HG03066 (cell line): Measurements from ENCODE around the gene TGFB2.

Source experiments
- ATAC-seq: cut with Tn5 transposase; IDR thresholded peaks from one replicate; pipeline ENCODE4 v1.9.1; 2021; ENCODE audit warnings: low read depth; ENCODE audit not compliant: unreplicated experiment

The TGFB2 gene

DNA sequence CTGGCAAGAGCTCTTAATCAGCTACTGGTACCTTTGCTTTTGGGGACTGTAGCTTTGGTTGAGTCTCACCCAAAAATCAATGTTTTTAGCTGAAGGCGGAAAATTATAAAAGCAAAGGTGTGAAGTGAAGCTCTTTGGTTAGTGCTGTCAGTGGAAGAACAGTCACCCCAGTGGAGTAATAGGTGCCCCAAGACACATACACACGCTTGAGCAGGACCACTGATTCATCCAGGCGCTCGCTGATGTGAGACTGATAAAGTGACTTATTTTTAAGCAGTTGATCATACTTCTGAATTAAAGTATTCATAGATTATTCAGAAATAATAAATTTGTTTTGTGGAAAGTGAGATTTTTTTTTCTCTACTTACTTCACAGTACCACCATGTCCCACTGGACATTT is 37.1 kb downstream of the TGFB2 start:
- ATAC-seq: no peak

DNA sequence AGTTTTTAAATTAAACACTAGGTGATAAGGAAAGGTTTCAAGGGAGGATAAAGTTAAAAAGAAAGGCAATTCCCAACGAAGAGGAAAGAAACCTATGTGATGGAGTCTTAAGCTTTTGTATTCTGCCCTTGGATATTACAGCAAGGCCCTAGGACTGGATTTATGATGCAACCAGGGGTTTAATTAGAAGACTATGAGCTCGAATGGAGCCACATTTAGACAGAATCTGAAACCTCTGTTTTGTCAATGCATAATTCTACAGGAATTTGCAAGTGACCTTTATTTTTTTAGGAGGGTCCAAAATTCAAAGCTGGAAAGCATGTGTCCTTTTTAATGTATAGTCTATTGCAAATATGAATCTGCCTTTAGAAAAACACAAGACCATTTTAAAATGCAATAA is 37.9 kb downstream of the TGFB2 start:
- no peak for ATAC-seq

DNA sequence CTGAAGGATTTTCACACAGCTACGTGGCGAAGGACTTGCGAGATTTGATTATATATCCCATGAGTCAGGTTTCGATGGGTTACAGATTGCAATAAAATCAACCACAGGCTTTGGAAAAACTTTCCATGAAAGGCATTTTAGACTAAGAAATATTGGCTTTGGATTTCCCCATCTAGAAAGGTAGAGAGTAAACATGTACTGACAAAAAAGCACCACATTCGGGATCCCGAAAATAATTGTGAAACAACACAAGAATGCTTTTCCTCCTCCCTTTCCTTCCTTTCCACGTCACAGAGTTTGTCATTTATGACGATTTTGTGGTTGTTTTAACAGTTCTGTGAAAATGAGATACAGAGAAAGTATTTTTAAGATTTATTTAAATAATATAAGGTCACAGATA is 38.5 kb downstream of the TGFB2 start:
- ATAC-seq: no peak

DNA sequence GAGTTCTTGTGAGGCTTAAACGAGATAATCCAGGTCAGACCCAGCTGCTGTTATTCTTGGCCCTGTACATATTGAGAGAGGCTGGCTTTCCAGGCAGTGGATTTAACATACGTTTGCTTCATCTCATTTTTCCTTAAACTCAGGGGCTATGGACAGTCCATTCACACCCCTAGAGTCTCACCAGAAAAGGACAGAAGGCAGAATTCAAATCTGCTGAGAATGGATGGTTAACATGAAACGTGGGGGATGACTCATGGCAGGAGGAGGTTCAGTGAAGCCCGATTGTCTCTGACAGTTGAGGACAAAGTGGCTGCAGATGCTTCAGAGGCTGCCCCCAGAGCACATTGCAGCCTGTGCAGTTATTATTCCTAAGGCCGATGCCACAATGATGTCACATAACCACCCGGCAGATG is 39.5 kb downstream of the TGFB2 start:
- ATAC-seq: no peak

DNA sequence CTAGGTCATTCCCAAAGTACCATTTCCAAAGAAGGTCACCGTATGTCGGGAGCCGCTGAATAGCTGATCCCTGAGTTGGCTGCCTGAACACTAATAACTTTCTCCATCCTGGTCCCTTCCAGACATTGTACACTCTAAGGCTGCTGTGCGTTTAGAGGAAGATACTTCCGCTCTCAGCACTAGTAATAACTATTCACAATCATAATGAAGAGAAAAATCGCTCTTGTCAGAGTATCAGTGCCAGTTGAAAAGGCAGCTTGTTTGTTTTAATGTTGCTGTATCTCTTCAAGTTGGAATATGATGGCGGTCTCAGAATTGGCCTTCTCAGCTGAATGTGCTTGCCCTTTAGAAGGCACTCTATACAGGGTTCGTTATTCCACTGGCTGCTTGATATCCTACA is 43.5 kb downstream of the TGFB2 start:
- ATAC-seq: no peak

DNA sequence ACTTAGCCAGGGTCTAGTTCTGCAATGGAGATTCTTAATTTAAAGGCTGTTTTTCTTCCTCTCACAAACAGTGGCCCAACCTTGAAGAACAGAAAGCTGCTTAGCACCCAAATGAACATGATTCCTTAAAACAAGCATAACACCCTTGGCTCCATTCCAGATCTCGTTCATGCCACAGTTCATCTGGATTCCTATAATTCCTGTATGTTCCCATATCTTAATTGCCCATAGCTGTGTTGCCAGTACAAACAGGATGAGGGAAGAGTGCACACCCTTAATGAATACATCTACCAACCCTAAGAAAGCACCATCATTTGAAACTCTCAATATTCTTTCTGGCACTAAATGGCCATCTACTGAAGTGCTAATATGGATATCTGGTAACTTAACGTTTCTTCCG is 45.5 kb downstream of the TGFB2 start:
- no peak for ATAC-seq

DNA sequence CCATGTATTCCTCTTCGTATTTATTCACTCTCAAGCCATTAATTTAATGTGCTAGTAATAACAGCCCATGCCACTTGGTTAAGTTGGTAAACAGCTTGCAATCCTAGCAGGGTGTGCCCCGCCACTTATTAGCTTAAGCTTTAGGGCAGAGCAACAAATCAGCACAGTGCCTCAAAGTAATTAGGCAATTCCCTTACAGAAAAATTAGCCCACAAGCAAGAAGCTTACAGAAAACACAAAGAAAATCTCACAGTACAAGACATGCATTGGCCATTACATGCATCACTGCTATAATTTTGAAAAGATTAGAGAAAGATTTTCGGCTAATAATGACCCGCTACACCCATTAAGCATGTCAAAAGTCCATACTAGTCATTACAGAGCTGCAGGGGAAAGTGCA is 47.6 kb downstream of the TGFB2 start:
- ATAC-seq: no peak

DNA sequence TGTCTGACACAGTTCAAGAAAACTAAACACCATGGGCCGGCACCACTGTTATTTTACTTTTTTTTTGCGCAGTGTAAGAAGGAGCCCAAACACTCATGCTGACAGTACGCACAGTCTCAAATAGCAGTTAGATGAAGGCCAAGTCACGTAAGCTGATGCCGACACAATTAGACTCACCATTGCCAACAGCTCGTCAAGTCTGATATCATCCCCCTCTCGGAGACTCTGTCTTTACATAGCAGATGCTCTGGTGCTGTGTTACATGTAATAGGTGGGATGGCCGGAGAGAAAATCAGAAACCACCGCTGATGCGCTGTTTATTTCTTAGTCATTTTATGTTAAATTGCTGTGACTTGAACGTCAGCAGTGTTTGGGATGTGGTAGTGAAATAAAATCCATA is 49.3 kb downstream of the TGFB2 start:
- ATAC-seq: no peak

DNA sequence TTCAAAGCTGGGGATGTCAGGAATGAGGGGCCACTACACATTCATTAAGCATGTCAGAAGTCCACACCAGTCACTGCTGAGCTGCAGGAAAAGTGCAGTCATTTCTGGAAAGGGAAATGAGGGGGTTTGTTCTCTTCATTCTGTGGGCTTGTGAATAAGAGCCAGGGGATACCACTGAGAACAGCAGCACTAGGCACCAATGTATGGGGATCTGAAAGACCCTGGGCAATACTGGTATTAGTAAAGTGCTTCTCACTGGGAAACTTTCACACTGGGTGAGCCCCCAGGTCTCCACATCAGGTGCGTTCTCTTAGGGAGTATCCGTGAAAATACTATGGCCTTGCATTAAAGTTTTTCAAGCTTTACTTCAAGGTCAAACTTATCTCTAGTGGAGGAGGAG is 49.9 kb downstream of the TGFB2 start:
- no peak for ATAC-seq

DNA sequence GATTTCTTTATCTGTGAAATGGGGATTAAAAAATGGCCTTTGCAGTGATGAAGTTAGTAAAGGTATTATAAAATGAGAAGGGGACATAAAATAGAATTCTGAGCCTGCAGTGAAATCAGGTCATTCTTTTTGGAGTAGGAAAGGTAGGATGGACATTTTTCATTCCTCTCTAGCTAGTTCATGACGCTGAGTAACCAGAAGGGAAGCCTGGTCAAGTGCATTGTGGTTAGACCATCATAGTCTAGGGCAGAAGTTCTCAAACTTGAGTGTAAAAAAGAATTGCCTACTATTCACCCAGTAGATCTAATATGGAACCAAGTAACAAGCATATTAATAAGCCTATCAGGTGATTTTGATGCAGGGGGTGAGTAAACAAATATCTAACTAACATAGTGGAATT is 50.8 kb downstream of the TGFB2 start:
- no peak for ATAC-seq

DNA sequence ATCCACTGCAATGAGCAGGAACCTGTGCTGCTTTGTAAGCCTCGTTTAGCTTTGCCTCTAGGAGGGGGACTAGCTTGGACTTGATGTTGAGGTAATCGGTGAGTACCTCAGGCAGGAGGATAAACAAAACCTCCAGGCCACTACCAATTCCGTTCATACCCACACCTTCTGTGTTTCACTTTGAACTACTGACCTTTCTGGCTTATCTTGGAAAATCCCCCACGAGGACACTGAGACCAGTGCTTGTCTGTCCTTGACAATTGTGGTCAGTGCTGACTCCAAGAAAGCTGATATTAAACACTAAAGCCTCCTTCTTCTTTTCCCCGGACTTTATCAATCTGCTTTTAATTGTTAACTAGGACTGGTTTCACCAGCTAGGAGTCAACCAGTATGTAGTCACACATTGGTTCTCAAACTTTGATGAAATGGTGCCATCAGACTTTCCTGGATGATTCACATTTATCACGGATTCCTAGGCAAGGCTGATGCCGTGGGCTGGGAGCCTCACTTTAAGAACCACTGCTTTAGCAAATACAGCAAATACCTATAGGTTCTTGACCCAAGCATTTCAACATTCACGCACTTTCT is 52.7 kb downstream of the TGFB2 start:
- no peak for ATAC-seq

DNA sequence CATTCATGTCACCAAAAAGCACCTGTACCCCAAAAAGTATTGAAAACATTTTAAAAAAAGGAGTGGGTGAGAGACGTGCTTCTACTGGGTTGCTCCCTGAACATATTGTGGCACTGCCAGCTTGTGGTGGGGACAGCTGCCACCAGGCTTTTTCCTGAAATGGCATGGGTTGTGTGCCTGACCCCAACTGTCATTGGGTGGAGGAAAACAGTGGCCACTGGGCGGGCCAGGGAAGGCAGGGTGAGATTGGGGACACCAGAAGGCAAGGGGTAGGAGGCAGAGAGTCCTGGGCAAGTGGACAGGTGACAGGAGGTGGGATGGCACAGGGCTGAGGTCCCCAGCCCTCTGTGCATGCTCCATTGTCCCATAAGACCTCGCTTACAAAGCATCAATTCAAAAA is 55.5 kb downstream of the TGFB2 start:
- no peak for ATAC-seq

DNA sequence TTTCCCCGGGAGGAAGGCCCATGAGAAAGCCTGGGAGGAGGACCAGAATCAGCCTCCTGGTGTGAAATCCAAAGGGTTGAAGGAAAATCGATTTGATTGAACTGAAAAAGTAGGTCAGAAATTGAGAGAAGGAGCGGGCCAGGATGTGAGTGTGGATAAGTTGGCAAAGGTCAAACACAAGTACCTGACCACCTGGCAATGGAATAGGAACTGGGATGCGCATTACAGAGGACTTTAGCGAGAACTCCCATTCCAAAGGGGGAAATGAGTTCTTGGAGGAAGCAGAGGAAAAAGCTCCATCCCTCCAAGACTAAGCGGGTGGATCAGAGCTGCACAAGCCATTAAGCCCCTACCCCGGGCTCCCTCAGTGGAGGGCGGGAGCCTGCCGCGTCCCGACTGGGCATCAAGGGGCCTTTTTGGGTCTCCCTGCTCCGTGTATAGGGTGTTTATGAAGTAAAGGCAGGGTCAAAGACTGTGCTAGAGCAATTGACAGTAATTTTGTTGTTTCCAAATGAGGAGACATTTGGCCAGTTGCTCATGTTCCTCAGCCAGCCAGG is 56.4 kb downstream of the TGFB2 start:
- no peak for ATAC-seq

DNA sequence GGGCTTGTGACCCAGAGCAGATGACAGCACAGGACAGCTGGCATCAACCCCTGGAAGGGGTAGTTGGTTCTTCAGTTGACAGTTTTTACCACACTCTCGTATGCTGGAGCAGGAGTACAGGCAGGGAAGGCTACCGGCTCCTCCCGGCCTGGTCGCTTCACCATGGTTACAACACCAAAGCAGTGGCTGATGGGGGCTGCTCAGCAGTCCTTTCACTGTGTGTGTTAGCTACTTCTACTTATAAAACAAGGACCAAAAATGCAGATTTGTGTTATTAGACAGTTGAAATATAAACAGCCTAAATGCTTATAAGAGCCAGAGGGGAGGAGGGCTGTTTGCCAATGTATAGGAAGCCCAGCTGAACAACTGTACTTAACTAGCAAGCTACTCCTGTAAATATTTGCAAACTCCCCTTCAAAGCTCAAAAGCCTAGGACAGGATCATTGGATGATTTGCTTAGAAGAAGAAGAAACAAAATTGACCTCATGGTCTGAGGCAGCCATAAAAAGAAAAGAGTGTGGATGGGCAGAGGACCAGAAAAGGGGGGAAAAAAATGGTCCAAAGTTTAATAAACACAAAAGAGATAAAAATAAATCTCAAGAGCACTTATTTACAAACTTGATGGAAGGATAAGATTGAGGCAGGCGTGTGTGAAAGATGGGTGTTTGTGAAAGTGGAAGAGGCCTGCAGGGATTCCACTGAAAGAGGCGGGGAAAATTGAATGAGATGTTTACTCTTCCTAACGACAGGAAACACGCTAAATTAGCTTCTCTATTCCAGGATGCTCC is 57.1 kb downstream of the TGFB2 start:
- no peak for ATAC-seq

DNA sequence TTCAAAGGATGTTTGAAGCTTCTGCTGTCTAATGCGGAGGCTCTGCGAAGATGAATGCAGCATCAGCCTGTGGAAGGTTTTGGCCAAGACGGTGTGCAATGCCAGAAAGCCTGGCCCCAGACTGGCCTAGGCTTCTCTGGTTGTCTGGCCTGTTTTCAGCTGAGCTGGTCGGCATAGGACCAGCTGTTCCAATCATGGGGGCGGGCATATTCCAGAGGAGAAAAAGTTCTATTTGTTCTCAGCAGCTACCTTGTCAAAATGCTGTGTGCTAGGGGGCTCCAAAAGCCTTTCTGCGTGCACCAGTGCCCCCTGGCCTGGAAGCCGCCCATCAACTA is 57.6 kb downstream of the TGFB2 start:
- ATAC-seq: no peak

DNA sequence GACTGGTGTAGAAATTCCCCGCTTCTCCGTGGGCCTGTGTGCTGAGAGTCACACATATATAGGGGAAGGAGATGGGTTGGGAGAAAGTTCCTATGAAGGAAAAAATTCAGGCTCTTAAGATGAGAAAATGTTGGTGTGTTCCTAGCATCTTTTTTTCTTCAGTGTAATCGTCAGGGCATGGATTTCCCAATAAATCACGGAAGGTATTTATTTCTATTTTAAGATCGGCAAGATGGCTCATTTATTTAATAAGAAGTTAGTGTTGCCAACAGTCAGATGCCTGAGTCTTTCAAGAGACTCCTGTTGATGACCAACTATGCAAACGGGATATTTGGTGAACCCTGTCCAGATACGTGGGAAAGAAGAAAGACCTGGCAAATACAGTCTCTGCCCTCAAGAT is 58.2 kb downstream of the TGFB2 start:
- ATAC-seq: no peak

DNA sequence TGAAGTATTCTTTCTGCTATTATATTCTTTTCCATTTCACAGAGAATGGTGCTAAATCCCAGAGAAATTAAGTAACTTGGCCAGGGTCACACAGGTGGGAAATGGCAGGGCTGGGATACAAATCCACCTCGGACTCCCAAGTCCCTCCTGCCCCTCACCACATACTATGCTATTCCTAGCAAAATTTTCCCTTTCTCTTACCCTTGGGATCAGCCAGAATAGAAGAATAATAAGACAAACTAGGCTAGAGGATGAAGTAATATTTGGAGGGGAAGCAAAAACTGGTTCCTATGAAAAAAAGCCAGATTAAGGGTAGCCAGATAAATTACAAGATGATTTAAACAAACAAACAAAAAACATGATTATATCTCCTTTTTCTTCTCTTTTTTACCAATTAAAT is 62.5 kb downstream of the TGFB2 start:
- no peak for ATAC-seq

DNA sequence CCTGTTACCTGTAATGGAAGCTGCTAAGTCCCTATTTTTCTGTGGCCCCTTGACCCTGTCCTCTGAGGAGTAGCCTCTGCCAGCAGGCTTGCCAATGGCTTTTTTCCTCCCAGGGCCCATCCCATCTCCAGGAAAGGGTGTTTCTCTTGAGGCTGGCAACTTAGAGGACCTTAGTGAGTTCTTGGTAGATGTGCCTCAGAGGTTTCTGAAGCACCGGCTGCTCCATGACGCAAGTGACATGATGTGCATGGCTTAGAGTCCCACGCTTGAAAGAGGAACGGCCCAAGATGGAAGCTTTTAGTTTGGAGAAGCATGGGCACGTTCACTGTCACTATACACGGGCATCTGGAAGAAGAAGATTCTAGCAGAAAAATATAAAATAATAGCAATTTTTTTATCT is 63.0 kb downstream of the TGFB2 start:
- ATAC-seq: no peak

DNA sequence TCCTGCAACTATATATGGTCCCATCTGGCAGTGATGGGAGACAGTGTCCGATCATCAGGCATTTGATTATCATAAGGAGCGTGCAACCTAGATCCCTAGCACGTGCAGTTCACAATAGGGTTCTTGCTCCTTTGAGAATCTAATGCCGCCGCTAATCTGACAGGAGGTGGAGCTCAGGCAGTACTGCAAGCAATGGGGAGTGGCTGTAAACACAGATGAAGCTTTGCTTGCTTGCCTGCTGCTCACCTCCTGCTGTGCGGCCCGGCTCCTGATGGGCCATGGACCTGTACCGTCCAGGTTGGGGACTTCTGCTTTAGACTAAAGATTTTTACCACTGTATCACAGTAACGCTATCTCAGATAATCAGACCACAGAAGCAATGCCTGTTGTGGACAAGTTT is 63.8 kb downstream of the TGFB2 start:
- no peak for ATAC-seq

DNA sequence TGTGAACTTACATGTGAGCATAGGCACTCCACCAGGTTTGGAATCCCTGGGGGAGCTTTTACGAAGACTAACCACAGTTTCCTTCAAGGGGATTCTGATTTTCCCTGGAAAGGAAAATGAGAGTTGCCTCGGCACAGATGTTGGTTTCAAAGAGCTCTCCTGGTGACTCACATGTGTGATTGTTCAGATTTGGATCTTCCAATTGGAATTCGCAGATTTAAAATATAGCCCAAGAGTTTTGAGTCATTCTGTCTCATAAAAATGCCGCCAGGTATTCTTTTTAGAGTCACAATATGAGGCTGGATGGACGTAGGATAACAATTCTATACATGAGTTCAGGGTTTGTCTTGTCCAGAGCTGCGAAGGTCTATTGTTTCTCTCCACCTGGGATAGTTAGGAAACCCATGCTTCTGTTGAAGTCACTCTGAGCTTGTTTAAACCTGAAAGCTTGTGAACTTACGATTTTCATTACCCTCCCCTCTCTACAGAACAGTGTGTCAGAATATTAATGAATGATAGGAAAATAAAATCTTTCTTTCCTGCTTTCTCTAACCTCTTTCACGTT is 64.9 kb downstream of the TGFB2 start:
- no peak for ATAC-seq

DNA sequence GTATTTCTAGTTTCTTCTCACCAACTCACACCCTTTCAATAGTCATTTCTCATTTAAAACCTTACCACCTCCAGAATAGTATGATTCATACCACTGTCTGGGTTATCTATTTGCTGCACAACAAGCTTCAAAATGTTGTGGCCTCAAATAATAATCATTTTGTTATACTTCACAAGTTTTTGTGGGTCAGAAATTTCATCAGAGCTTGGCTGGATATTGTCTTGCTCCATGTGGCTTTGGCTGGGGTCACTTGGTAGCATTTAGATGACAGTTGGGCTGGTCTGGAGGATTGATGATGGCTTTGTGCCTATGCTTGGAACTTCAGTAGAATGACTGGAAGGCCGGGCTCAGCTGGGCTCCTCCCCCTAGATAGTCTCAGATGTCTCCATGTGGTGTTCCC is 66.0 kb downstream of the TGFB2 start:
- no peak for ATAC-seq

DNA sequence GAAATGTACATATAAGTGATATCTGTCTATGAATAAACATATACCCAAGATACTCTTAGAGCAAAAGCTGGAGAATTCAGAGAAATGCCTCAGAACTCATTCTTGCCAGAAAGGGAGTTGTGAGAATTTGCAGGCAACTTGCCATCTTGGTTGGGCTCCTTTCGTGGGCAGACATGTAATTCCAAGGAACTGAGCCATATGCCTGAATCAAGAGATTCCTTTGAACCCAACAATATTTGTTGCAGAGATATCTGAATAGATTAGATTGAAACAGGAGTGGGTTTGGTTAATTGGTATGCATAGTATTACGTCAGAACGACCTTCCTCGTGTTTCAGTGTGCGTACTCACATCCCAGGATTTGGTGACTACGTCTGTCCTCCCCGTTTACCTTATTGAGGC is 67.0 kb downstream of the TGFB2 start:
- ATAC-seq: no peak
